OCI-LY7 (cell line): ENCODE data around the gene FKBP1A.

Experiments used
- CTCF ChIP-seq: fragments of 200-600 bp; sonication (generic); conservative IDR thresholded peaks from 2 replicates; pipeline ENCODE4 v1.5.1; 2014; ENCODE audit warnings: mild to moderate bottlenecking, antibody characterized with exemption, low read length, moderate library complexity, mixed read lengths
- EZH2phosphoT487 ChIP-seq: fragments of 200-600 bp; sonication (generic); IDR thresholded peaks from 2 replicates; pipeline ENCODE4 v1.6.1; 2018; ENCODE audit warnings: low read depth, borderline replicate concordance, mild to moderate bottlenecking, mixed run types, antibody characterized with exemption, low read length, moderate library complexity, mixed read lengths

- TF ChIP-seq CTCF (no peak), EZH2phosphoT487 (no peak)
Measured at GRCh38 chr20:1324598-1325172, 68.2 kb downstream of the FKBP1A start.
